H1 (cell line): ENCODE measurements around the gene PDGFD. TPM values are rescaled to one million over a fixed set of nuclear protein-coding genes. Genes with fewer than 3 reads are reported as not detected.

Experiments
- CTCF ChIA-PET: fragments of 300-600 bp; sonication (Branson Sonifier 250); formaldehyde crosslinking; loops from one replicate; lab custom pipeline; 2021; ENCODE audit not compliant: partially characterized antibody; lab: Charles Lee
- POLR2A ChIA-PET: fragments of 300-600 bp; sonication (Branson Sonifier 250); formaldehyde crosslinking; loops from one replicate; lab custom pipeline; 2021; ENCODE audit warnings: inconsistent platforms; ENCODE audit not compliant: partially characterized antibody; lab: Charles Lee
- DNase-seq, 2 experiments: peaks; one replicate each; pipeline versions ENCODE4 v3.0.0 to v3.0.0-alpha.2; 2010 to 2022; ENCODE audit warnings: low spot score in 2 of 2, low read depth in 1 of 2, mixed read lengths in 1 of 2
- FAIRE-seq: peaks from 2 replicates; lab custom pipeline; 2011; peaks lifted over from hg19 to GRCh38; lab: Jason Lieb, UNC
- H2AFZ ChIP-seq: 2 replicates; pipeline ENCODE4 v1.8.1; 2012; ENCODE audit warnings: low read length, inconsistent platforms
- H2AK5ac ChIP-seq: 2 replicates; pipeline ENCODE4 v1.6.1; 2013; ENCODE audit warnings: low read depth, low read length
- H2BK120ac ChIP-seq: replicated peaks from 2 replicates; pipeline ENCODE3; 2013; ENCODE audit warnings: low read depth, low read length, inconsistent platforms
- H2BK12ac ChIP-seq: 2 replicates; pipeline ENCODE4 v1.6.1; 2013; ENCODE audit warnings: low read depth, low read length
- H2BK15ac ChIP-seq: 2 replicates; pipeline ENCODE4 v1.6.1; 2013; ENCODE audit warnings: low read length
- H2BK20ac ChIP-seq: 2 replicates; pipeline ENCODE4 v1.6.1; 2013; ENCODE audit warnings: low read length
- H2BK5ac ChIP-seq: 2 replicates; pipeline ENCODE4 v1.6.1; 2013; ENCODE audit warnings: low read depth, low read length
- H3K14ac ChIP-seq: 2 replicates; pipeline ENCODE4 v1.6.1; 2013; ENCODE audit warnings: inconsistent platforms; ENCODE audit not compliant: insufficient read length
- H3K18ac ChIP-seq: 2 replicates; pipeline ENCODE4 v1.6.1; 2013; ENCODE audit warnings: low read length; ENCODE audit errors: extremely low read depth
- H3K23ac ChIP-seq: 2 replicates; pipeline ENCODE4 v1.6.1; 2013; ENCODE audit warnings: inconsistent platforms; ENCODE audit not compliant: insufficient read length
- H3K23me2 ChIP-seq: 2 replicates; pipeline ENCODE4 v1.6.1; 2013; ENCODE audit warnings: low read depth, low read length
- H3K27ac ChIP-seq: 2 replicates; pipeline ENCODE4 v1.6.1; 2011; ENCODE audit warnings: low read depth, low read length, inconsistent platforms
- H3K27me3 ChIP-seq, 4 experiments: replicated peaks in 1 of 4; 1 replicate in 1 of 4; 2 replicates in 3 of 4; pipeline versions ENCODE4 v1.6.1 to v1.8.1; 2011 to 2013; ENCODE audit warnings: low read length in 3 of 4, mild to moderate bottlenecking in 3 of 4, inconsistent platforms in 2 of 4, mixed read lengths in 2 of 4, moderate library complexity in 1 of 4; ENCODE audit not compliant: control insufficient read depth in 3 of 4, insufficient read depth in 3 of 4; ENCODE audit errors: extremely low read depth in 1 of 4
- H3K36me3 ChIP-seq, 4 experiments: 2 replicates each; pipeline versions ENCODE4 v1.6.1 to v1.8.1; 2011 to 2013; ENCODE audit warnings: mild to moderate bottlenecking in 4 of 4, low read length in 3 of 4, moderate library complexity in 2 of 4, control low read depth in 1 of 4, inconsistent platforms in 1 of 4; ENCODE audit not compliant: insufficient read depth in 4 of 4, control insufficient read depth in 2 of 4
- H3K4ac ChIP-seq: replicated peaks from 2 replicates; pipeline ENCODE3; 2013; ENCODE audit warnings: low read length, low read depth, mixed read lengths, inconsistent platforms; ENCODE audit not compliant: insufficient read length
- H3K4me1 ChIP-seq, 4 experiments: replicated peaks in 1 of 4; 1 replicate in 1 of 4; 2 replicates in 3 of 4; pipeline versions ENCODE4 v1.6.1 to v1.8.1; 2011 to 2013; ENCODE audit warnings: low read length in 3 of 4, inconsistent platforms in 2 of 4, mixed read lengths in 1 of 4; ENCODE audit not compliant: insufficient read depth in 4 of 4, control insufficient read depth in 3 of 4
- H3K4me2 ChIP-seq, 2 experiments: 2 replicates each; pipeline versions ENCODE4 v1.6.1 to v1.8.1; 2011 to 2013; ENCODE audit warnings: low read depth in 2 of 2, low read length in 2 of 2, control low read depth in 1 of 2, inconsistent platforms in 1 of 2, mild to moderate bottlenecking in 1 of 2; ENCODE audit not compliant: insufficient read depth in 1 of 2
- H3K4me3 ChIP-seq, 4 experiments: fragments of 200-600, 300-600 bp in 1 of 4; sonication (generic), shearing (Covaris generic), sonication (Bioruptor Twin) in 1 of 4; 2 replicates each; pipeline versions ENCODE4 v1.5.1 to v1.8.1; 2011 to 2016; ENCODE audit warnings: low read length in 4 of 4, low read depth in 3 of 4, control low read depth in 2 of 4, inconsistent platforms in 2 of 4, mild to moderate bottlenecking in 2 of 4, mixed read lengths in 1 of 4, moderate library complexity in 1 of 4; ENCODE audit not compliant: insufficient read depth in 2 of 4; ENCODE audit errors: extremely low read depth in 1 of 4
- H3K56ac ChIP-seq: replicated peaks from 2 replicates; pipeline ENCODE3; 2013; ENCODE audit warnings: low read depth, mild to moderate bottlenecking, mixed read lengths, low read length, inconsistent platforms; ENCODE audit not compliant: insufficient read length
- H3K79me1 ChIP-seq: 2 replicates; pipeline ENCODE4 v1.6.1; 2013; ENCODE audit warnings: low read depth, low read length, control low read depth
- H3K79me2 ChIP-seq, 2 experiments: 2 replicates each; pipeline versions ENCODE4 v1.6.1 to v1.8.1; 2012 to 2013; ENCODE audit warnings: low read length in 2 of 2, mild to moderate bottlenecking in 2 of 2, inconsistent platforms in 1 of 2; ENCODE audit not compliant: insufficient read depth in 2 of 2, control insufficient read depth in 1 of 2
- H3K9ac ChIP-seq, 4 experiments: replicated peaks in 1 of 4; 1 replicate in 1 of 4; 2 replicates in 3 of 4; pipeline versions ENCODE4 v1.6.1 to v1.8.1; 2011 to 2013; ENCODE audit warnings: low read depth in 3 of 4, low read length in 3 of 4, control low read depth in 2 of 4, mild to moderate bottlenecking in 2 of 4, moderate library complexity in 2 of 4, inconsistent platforms in 1 of 4; ENCODE audit errors: extremely low read depth in 1 of 4
- H3K9me3 ChIP-seq, 2 experiments: 2 replicates each; pipeline versions ENCODE4 v1.6.1 to v1.8.1; 2012 to 2013; ENCODE audit warnings: mild to moderate bottlenecking in 2 of 2, moderate library complexity in 2 of 2, control low read depth in 1 of 2, inconsistent platforms in 1 of 2, low read depth in 1 of 2, low read length in 1 of 2, mixed read lengths in 1 of 2; ENCODE audit not compliant: insufficient read depth in 2 of 2
- H4K20me1 ChIP-seq, 2 experiments: replicated peaks in 1 of 2; 2 replicates each; pipeline versions ENCODE3 to v1.8.1; 2011 to 2013; ENCODE audit warnings: inconsistent platforms in 2 of 2, low read length in 2 of 2, mild to moderate bottlenecking in 1 of 2; ENCODE audit not compliant: insufficient read depth in 2 of 2, control insufficient read depth in 1 of 2
- H4K5ac ChIP-seq: 2 replicates; pipeline ENCODE4 v1.6.1; 2013; ENCODE audit warnings: low read length, low read depth, mixed read lengths, inconsistent platforms; ENCODE audit not compliant: insufficient read length
- H4K8ac ChIP-seq: 2 replicates; pipeline ENCODE4 v1.8.0; 2013; ENCODE audit warnings: mild to moderate bottlenecking, moderate library complexity, low read length, inconsistent platforms; ENCODE audit not compliant: insufficient read depth; ENCODE audit errors: extremely low read depth
- H4K91ac ChIP-seq: replicated peaks from 2 replicates; pipeline ENCODE3; 2013; ENCODE audit warnings: low read length, mixed read lengths, inconsistent platforms; ENCODE audit not compliant: insufficient read length
- EGR1 ChIP-seq: IDR thresholded peaks from 2 replicates; pipeline ENCODE4 v1.6.1; 2011; ENCODE audit warnings: low read depth, low read length, borderline replicate concordance
- EP300 ChIP-seq, 2 experiments: IDR thresholded peaks; 1 replicate in 1 of 2; 2 replicates in 1 of 2; pipeline ENCODE4 v1.6.1; 2011 to 2012; ENCODE audit warnings: low read depth in 2 of 2, low read length in 2 of 2, mild to moderate bottlenecking in 2 of 2, borderline replicate concordance in 1 of 2, inconsistent platforms in 1 of 2, moderate library complexity in 1 of 2
- RBBP5 ChIP-seq: IDR thresholded peaks from 2 replicates; pipeline ENCODE4 v1.7.1; 2012; ENCODE audit warnings: low read depth, mild to moderate bottlenecking, inconsistent platforms, low read length, moderate library complexity, borderline replicate concordance
- WGBS, 2 experiments: shearing (Covaris generic) in 1 of 2; methylation state at CpG; one replicate each; pipeline versions ENCODE4 v1.1.6 to v1.1.7; 2013 to 2015; ENCODE audit warnings: low lambda C conversion rate in 2 of 2, mixed read lengths in 2 of 2, inconsistent platforms in 1 of 2, low coverage in 1 of 2, missing lambda C conversion rate in 1 of 2; ENCODE audit not compliant: insufficient replicate concordance in 2 of 2, insufficient coverage in 1 of 2, insufficient read length in 1 of 2; ENCODE audit errors: extremely low coverage in 1 of 2, missing lambda C conversion rate in 1 of 2; 5-methylcytosine and 5-hydroxymethylcytosine counted together
- polyA plus RNA-seq, 7 experiments: library from polyadenylated mRNA; depleted of rRNA in 3 of 7; stranded (reverse) in 5 of 7; unstranded in 2 of 7; fragments of >200 nt in 5 of 7; fragments of 200-250 nt in 2 of 7; gene quantifications; 1 replicate in 5 of 7; 2 replicates in 1 of 7; 4 replicates in 1 of 7; pipeline versions ENCODE4 v1.2.1 to v1.2.3, GENCODE V29; 2011 to 2013; ENCODE audit warnings: missing spikeins in 2 of 7, mixed read lengths in 2 of 7
- total RNA-seq: library from RNA; stranded (reverse); fragmentation: NEBNext Ultra II Directional; extraction: Animal tissue kit (Norgen Biotek cat#: 25700); gene quantifications from 2 replicates; pipeline ENCODE4 v1.2.1, GENCODE V29; 2021

Gene PDGFD
- total and polyA plus RNA-seq, 2 of the 8 experiments (the other 6 are each of a cell fraction or from before 2014, with no cell fraction given) = 1.1 to 3.9 TPM

GRCh38 chr11:104096900-104097299 lies 67.0 kb downstream of the PDGFD start:
- no peak overlapping the region for H3K27ac ChIP-seq
- CTCF ChIA-PET = interaction anchor here (6.5 kb wide), 1 partner anchor 14 kb away, joined by 26 read pairs; no protein-coding TSS in a partner anchor
- 83% methylated on average over 4 of the region's 4 CpGs; no CpG with 5 or more reads in 1 of the 2 experiments for WGBS, 2 experiments
- TF ChIP-seq EP300 (IDR thresholded peaks at IDR 0.05; ENCODE audit: borderline replicate concordance in 1 of 2, low read depth in 2 of 2, low read length in 2 of 2) (no peak), EGR1 (no peak), RBBP5 (no peak)

More at GRCh38 chr11:104096900-104097299, 67.0 kb downstream of the PDGFD start:
- Histone ChIP-seq H3K23me2 (no peaks in the 10 kb centered on the region), H3K56ac (no peak overlapping the region), H3K4me3 (no peak overlapping the region), H4K5ac (no peak overlapping the region), H2AK5ac (no peak overlapping the region), H3K36me3 (no peaks in the 10 kb centered on the region), H3K9ac (no peak overlapping the region), H3K4me2 (no peak overlapping the region), H2BK15ac (no peak overlapping the region), H4K20me1 (no peaks in the 10 kb centered on the region), H3K4me1 (no peaks in the 10 kb centered on the region), H2BK120ac (no peak overlapping the region), H4K91ac (no peak overlapping the region), H3K9me3 (no peaks in the 10 kb centered on the region), H2AFZ (no peak overlapping the region), H3K23ac (no peak overlapping the region), H3K79me1 (no peaks in the 10 kb centered on the region), H2BK12ac (no peak overlapping the region), H4K8ac (no peak overlapping the region), H3K27me3 (no peaks in the 10 kb centered on the region), H3K14ac (no peak overlapping the region), H3K4ac (no peak overlapping the region), H3K79me2 (no peaks in the 10 kb centered on the region), H2BK20ac (no peak overlapping the region), H2BK5ac (no peak overlapping the region), H3K18ac (no peak overlapping the region)
- FAIRE-seq (no peak), DNase-seq (no peak)
- POLR2A ChIA-PET = no interaction called here
